ENCODE results near the gene ABR. TPM values are rescaled to one million over a fixed set of nuclear protein-coding genes. Genes with fewer than 3 reads are reported as not detected.

Gene ABR
- total RNA-seq, 1 donor from 2014 or later = 70.9 TPM

GRCh38 chr17:1186923-1187771, 7.4 kb upstream of the ABR start:
- no peak overlapping the region for H3K4me3 ChIP-seq (ENCODE audit: insufficient read depth, low read depth, low read length)

GRCh38 chr17:1186214-1186820, 6.5 kb upstream of the ABR start:
- H4K20me1 ChIP-seq (ENCODE audit: insufficient read depth, low read length) = no peaks in the 10 kb centered on the region
- Mint-ChIP-seq H3K36me3 (ENCODE audit: low read depth, unreplicated experiment) (no peaks in the 10 kb centered on the region), H3K27me3 (ENCODE audit: low read depth, unreplicated experiment) (peaks cover 29% of the 10 kb centered on the region), H3K4me1 (ENCODE audit: low read depth, unreplicated experiment) (peaks cover 6% of the 10 kb centered on the region), H3K9me3 (ENCODE audit: unreplicated experiment) (no peaks in the 10 kb centered on the region), H3K27ac (ENCODE audit: unreplicated experiment) (no peak overlapping the region), H3K4me3 (ENCODE audit: unreplicated experiment) (peak overlapping the region; percentile 57)
- peak overlapping the region; percentile 39 for H3K27ac ChIP-seq (ENCODE audit: low read depth, low read length)
- no peak for FAIRE-seq
- peak overlapping the region; percentile 67 for H2AFZ ChIP-seq (ENCODE audit: low read depth, low read length)
- peaks cover 12% of the 10 kb centered on the region for H3K27me3 ChIP-seq (ENCODE audit: insufficient read depth, low read length)
- no peaks in the 10 kb centered on the region for H3K36me3 ChIP-seq (ENCODE audit: insufficient read depth, low read length)
- peak overlapping the region; percentile 69 for H3K4me2 ChIP-seq (ENCODE audit: low read length)
- peaks cover 38% of the 10 kb centered on the region for H3K4me1 ChIP-seq (ENCODE audit: insufficient read depth, low read length)
- no peaks in the 10 kb centered on the region for H3K79me2 ChIP-seq (ENCODE audit: insufficient read depth, low read length)
- peak overlapping the region; percentile 47 for H3K9ac ChIP-seq (ENCODE audit: low read length)
- no peak for TF ChIP-seq CTCF (IDR thresholded peaks at IDR 0.05; ENCODE audit: insufficient read depth, low read depth, low read length)
- TF ChIP-seq EZH2 (IDR thresholded peaks at IDR 0.05; ENCODE audit: insufficient read depth, low read length) = no peak
- DNase-seq (ENCODE audit: low read depth) = peak; percentile 42
- H3K4me3 ChIP-seq (ENCODE audit: insufficient read depth, low read depth, low read length) = no peak overlapping the region
- H3K9me3 ChIP-seq (ENCODE audit: insufficient read depth, low read depth, low read length) = no peaks in the 10 kb centered on the region

More at GRCh38 chr17:1186923-1187771, 7.4 kb upstream of the ABR start:
- Mint-ChIP-seq H3K36me3 (ENCODE audit: low read depth, unreplicated experiment) (no peaks in the 10 kb centered on the region), H3K27me3 (ENCODE audit: low read depth, unreplicated experiment) (peaks cover 22% of the 10 kb centered on the region), H3K27ac (ENCODE audit: unreplicated experiment) (no peak overlapping the region), H3K9me3 (ENCODE audit: unreplicated experiment) (no peaks in the 10 kb centered on the region), H3K4me3 (ENCODE audit: unreplicated experiment) (no peak overlapping the region), H3K4me1 (ENCODE audit: low read depth, unreplicated experiment) (peaks cover 6% of the 10 kb centered on the region)
- Histone ChIP-seq H3K4me2 (ENCODE audit: low read length) (peak overlapping the region; percentile 69), H3K4me1 (ENCODE audit: insufficient read depth, low read length) (peaks cover 31% of the 10 kb centered on the region), H3K27me3 (ENCODE audit: insufficient read depth, low read length) (peaks cover 12% of the 10 kb centered on the region), H4K20me1 (ENCODE audit: insufficient read depth, low read length) (no peaks in the 10 kb centered on the region), H3K27ac (ENCODE audit: low read depth, low read length) (peak overlapping the region; percentile 39), H3K9ac (ENCODE audit: low read length) (peak overlapping the region; percentile 47), H2AFZ (ENCODE audit: low read depth, low read length) (peak overlapping the region; percentile 67), H3K36me3 (ENCODE audit: insufficient read depth, low read length) (no peaks in the 10 kb centered on the region), H3K79me2 (ENCODE audit: insufficient read depth, low read length) (no peaks in the 10 kb centered on the region), H3K9me3 (ENCODE audit: insufficient read depth, low read depth, low read length) (no peaks in the 10 kb centered on the region)
- DNase-seq (ENCODE audit: low read depth) (peak; percentile 57), FAIRE-seq (no peak)
- TF ChIP-seq CTCF (IDR thresholded peaks at IDR 0.05; ENCODE audit: insufficient read depth, low read depth, low read length) = peak; percentile 88
- TF ChIP-seq EZH2 (IDR thresholded peaks at IDR 0.05; ENCODE audit: insufficient read depth, low read length) = no peak

Data from astrocyte (in vitro differentiated cells and primary cell).